GM13977 (cell line): ENCODE results near the gene PARP1.

Experiments used
- DNase-seq: peaks from one replicate; pipeline ENCODE4 v3.0.0; 2012; ENCODE audit warnings: low spot score
- CTCF ChIP-seq: IDR thresholded peaks from 2 replicates; pipeline ENCODE4 v1.5.1; 2012; ENCODE audit warnings: mild to moderate bottlenecking, control low read depth; ENCODE audit not compliant: insufficient read depth; ENCODE audit errors: extremely low read depth, missing control alignments
- in situ Hi-C: fragments of 300-500 bp; cut with MboI; formaldehyde crosslinking; loops from one replicate; pipeline ENCODE4 v1.12.0; 2022; ENCODE audit warnings: low sequenced_read_pairs, low pct_unique_long_range_greater_than_20kb, mixed read lengths, inconsistent platforms; ENCODE audit not compliant: unreplicated experiment

The PARP1 gene

GRCh38 chr1:226417830-226418546 is 10.1 kb upstream of the PARP1 start:
- TF ChIP-seq CTCF, result no peak
- in situ Hi-C loops, result no loop called here
- no peak for DNase-seq

GRCh38 chr1:226417350-226417749 is 9.5 kb upstream of the PARP1 start:
- in situ Hi-C loops, result no loop called here
- no peak for DNase-seq
- no peak for TF ChIP-seq CTCF

DNA sequence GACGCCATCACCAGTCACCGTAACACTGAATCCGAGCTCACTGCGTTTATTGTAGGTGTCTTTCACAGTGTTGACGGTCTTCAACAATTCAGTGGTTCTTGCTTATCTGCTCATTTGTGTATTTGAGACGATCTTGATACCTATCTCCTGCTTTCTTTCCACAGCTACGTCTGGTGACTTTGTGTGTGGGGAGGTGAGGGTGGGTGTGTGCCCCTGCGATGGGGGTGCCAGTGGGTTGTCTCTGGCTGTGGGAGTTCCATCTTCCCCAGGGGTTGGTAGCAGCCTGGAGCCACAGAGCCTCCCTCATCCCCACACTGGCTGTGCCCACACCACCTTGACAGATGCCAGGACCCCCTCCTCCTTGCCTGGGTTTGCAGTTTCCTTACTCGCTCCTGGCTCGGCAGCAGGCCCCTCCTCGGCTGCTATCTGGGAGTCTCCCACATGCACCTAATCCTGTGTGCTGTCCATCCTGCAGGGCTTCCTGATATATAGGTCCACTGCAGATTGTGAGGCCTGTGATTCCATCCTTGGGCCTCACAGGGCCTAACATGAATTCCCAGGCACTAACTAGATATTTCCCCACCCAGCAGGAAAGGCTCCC is 6.3 kb upstream of the PARP1 start:
- no peak for DNase-seq
- in situ Hi-C loops, result no loop called here
- no peak for TF ChIP-seq CTCF

DNA sequence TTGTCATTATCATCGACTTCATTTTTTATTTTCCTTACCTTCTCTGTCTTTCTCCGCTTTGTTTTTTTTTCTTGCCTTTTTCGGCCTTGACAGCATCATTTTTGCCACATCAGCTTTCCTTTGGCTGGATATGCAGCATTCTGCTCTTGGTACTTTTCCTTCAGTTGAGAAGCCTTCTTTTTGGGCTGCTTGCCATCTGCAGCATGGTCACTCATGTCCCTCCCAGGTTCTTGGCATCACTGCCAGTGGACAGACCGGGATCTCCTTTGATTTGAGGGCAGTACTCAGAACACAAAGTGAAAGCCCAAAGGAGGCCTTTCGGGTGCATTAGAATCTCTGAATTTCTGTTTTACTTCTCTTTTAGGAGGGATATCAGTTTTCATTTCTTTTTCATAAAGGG is 3.7 kb upstream of the PARP1 start:
- no peak for TF ChIP-seq CTCF
- in situ Hi-C loops, result no loop called here
- no peak for DNase-seq

DNA sequence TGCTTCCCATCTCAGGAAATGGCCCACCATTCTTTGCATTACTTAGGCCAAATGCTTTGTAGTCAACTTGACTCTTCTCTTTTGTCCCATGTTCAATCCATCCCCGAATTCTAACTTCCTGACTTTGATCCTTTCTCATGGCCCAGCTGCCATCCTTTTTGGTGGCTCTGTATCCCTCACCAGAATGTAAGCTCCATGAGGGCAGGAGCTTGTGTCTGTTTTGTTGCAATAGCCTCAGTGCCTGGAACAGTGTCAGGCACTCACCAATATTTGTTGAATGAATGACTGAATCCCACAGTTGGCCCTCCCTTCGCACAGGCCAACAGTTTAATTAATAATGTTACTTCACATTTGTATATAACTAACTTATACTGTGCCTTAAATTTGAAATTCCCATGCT is 3.1 kb upstream of the PARP1 start:
- DNase-seq, result no peak
- in situ Hi-C loops, result no loop called here
- TF ChIP-seq CTCF, result no peak

GRCh38 chr1:226409392-226409791 is 1.5 kb upstream of the PARP1 start:
- TF ChIP-seq CTCF, result no peak
- DNase-seq, result no peak
- in situ Hi-C loops, result no loop called here
